CD4-positive, alpha-beta memory T cell (primary cell): ENCODE data around the gene SLC37A1. TPM values are rescaled to one million over a fixed set of nuclear protein-coding genes. Genes with fewer than 3 reads are reported as not detected.
A peak's percentile ranks its signal among the peaks of the same experiment; 100 is the strongest.
"Not testable (repeated sequence)": the region's sequence is repeated elsewhere in the genome, so short reads cannot be mapped to it uniquely, and the experiment has no call there.

Experiments
- CTCF ChIA-PET: fragments of 350-600 bp; sonication (Branson Sonifier 250); formaldehyde crosslinking; loops from one replicate; lab custom pipeline; 2021; ENCODE audit warnings: inconsistent platforms; ENCODE audit not compliant: partially characterized antibody; lab: Charles Lee
- POLR2A ChIA-PET: fragments of 350-600 bp; sonication (Branson Sonifier 250); formaldehyde crosslinking; loops from one replicate; lab custom pipeline; 2021; ENCODE audit not compliant: partially characterized antibody; lab: Charles Lee
- DNase-seq, 5 donors: peaks; one replicate each; pipeline versions ENCODE4 v3.0.0 to v3.0.0-alpha.2; 2020 to 2022; ENCODE audit warnings: mixed read lengths in 1 of 5
- H3K27ac ChIP-seq: one replicate; pipeline ENCODE4 v1.7.0; 2013; ENCODE audit warnings: low read depth, low read length
- H3K27me3 ChIP-seq: 2 replicates; pipeline ENCODE4 v1.7.0; 2013; ENCODE audit warnings: mild to moderate bottlenecking, low read length, moderate library complexity; ENCODE audit not compliant: insufficient read depth
- H3K36me3 ChIP-seq: 2 replicates; pipeline ENCODE4 v1.7.0; 2013; ENCODE audit warnings: mild to moderate bottlenecking, low read length, moderate library complexity; ENCODE audit not compliant: insufficient read depth
- H3K4me1 ChIP-seq: 2 replicates; pipeline ENCODE4 v1.7.0; 2013; ENCODE audit warnings: mild to moderate bottlenecking, low read length, moderate library complexity; ENCODE audit not compliant: insufficient read depth
- H3K4me3 ChIP-seq, 2 donors: one replicate each; pipeline ENCODE4 v1.7.0; 2013; ENCODE audit warnings: low read length in 2 of 2, mild to moderate bottlenecking in 1 of 2
- H3K9me3 ChIP-seq, 2 donors: one replicate each; pipeline ENCODE4 v1.7.0; 2013; ENCODE audit warnings: low read length in 2 of 2, control low read depth in 1 of 2; ENCODE audit not compliant: control insufficient read depth in 1 of 2
- H3K27ac Mint-ChIP-seq, 7 donors: one replicate each; pipeline ENCODE4 v1.8.0; 2020 to 2021; ENCODE audit warnings: mixed read lengths in 7 of 7, mild to moderate bottlenecking in 6 of 7, inconsistent platforms in 3 of 7, moderate library complexity in 3 of 7
- H3K27me3 Mint-ChIP-seq, 2 donors: one replicate each; pipeline ENCODE4 v1.8.0; 2020 to 2021; ENCODE audit warnings: mixed read lengths in 2 of 2
- H3K36me3 Mint-ChIP-seq, 2 donors: one replicate each; pipeline ENCODE4 v1.8.0; 2020 to 2021; ENCODE audit warnings: mixed read lengths in 2 of 2, inconsistent platforms in 1 of 2, mild to moderate bottlenecking in 1 of 2
- H3K4me1 Mint-ChIP-seq, 4 donors: one replicate each; pipeline ENCODE4 v1.8.0; 2020 to 2021; ENCODE audit warnings: mixed read lengths in 4 of 4, mild to moderate bottlenecking in 1 of 4
- H3K4me3 Mint-ChIP-seq, 8 donors: one replicate each; pipeline ENCODE4 v1.8.0; 2020 to 2021; ENCODE audit warnings: mixed read lengths in 8 of 8, mild to moderate bottlenecking in 7 of 8, moderate library complexity in 6 of 8, inconsistent platforms in 3 of 8
- H3K9me3 Mint-ChIP-seq, 8 donors: one replicate each; pipeline ENCODE4 v1.8.0; 2020 to 2021; ENCODE audit warnings: mixed read lengths in 8 of 8, mild to moderate bottlenecking in 5 of 8, inconsistent platforms in 3 of 8, moderate library complexity in 1 of 8
- intact Hi-C: fragments of 100-400 bp; cut with micrococcal nuclease; formaldehyde crosslinking; loops from one replicate; pipeline ENCODE4 v1.15.1; 2023
- polyA plus RNA-seq, 2 donors: library from polyadenylated mRNA; unstranded; fragments of 300-500 nt; fragmentation: Illumina TruSeq; gene quantifications; one replicate each; pipeline ENCODE4 v1.2.3, GENCODE V29; 2021
- total RNA-seq, 2 experiments: library from RNA; stranded (reverse); gene quantifications; one replicate each; pipeline ENCODE4 v1.2.3, GENCODE V29; 2021

The SLC37A1 gene
- total and polyA plus RNA-seq, 4 experiments from 2014 or later = 4.7 to 18.5 (median 12.6) TPM

GRCh38 chr21:42468491-42469131 is 45.0 kb upstream of the SLC37A1 start:
- H3K36me3 Mint-ChIP-seq = no peaks in the 10 kb centered on the region
- Histone ChIP-seq H3K4me1 (peaks cover 23% of the 10 kb centered on the region), H3K27ac (no peak overlapping the region), H3K9me3 (no peaks in the 10 kb centered on the region), H3K36me3 (no peaks in the 10 kb centered on the region), H3K4me3 (no peak overlapping the region), H3K27me3 (no peaks in the 10 kb centered on the region)
- DNase-seq = no peak
- ChIA-PET POLR2A (interaction anchor here (0.6 kb wide), 1 partner anchor 19 kb away, joined by 3 read pairs; no protein-coding TSS in a partner anchor), CTCF (interaction anchor here (1.0 to 2.3 kb wide), 2 partner anchors 10 to 132 kb away, joined by 4 to 8 read pairs; no protein-coding TSS in a partner anchor)
- no peaks in the 10 kb centered on the region for H3K9me3 Mint-ChIP-seq
- peaks cover 19 to 37% (median 24%) of the 10 kb centered on the region in 4 donors for H3K4me1 Mint-ChIP-seq
- H3K4me3 Mint-ChIP-seq = no peak overlapping the region
- no peaks in the 10 kb centered on the region for H3K27me3 Mint-ChIP-seq
- intact Hi-C loops = no loop called here
- peak overlapping the region in 1 of 7 donors; percentile 52 for H3K27ac Mint-ChIP-seq

- Mint-ChIP-seq H3K27me3 (peaks cover 2 to 3% of the 10 kb centered on the region in 2 donors), H3K36me3 (no peaks in the 10 kb centered on the region), H3K4me3 (no peak overlapping the region), H3K4me1 (peaks cover 13 to 30% (median 18%) of the 10 kb centered on the region in 4 donors), H3K9me3 (no peaks in the 10 kb centered on the region), H3K27ac (no peak overlapping the region)
- DNase-seq = no peak
- Histone ChIP-seq H3K9me3 (no peaks in the 10 kb centered on the region), H3K27me3 (no peaks in the 10 kb centered on the region), H3K4me3 (no peak overlapping the region), H3K36me3 (no peaks in the 10 kb centered on the region), H3K27ac (no peak overlapping the region), H3K4me1 (peaks cover 16% of the 10 kb centered on the region)
- intact Hi-C loops = no loop called here
- CTCF ChIA-PET = interaction anchor here (1.0 kb wide), 1 partner anchor 9 kb away, joined by 4 read pairs; no protein-coding TSS in a partner anchor
- POLR2A ChIA-PET = interaction anchor here (0.6 kb wide), 1 partner anchor 18 kb away, joined by 3 read pairs; no protein-coding TSS in a partner anchor
Measured at GRCh38 chr21:42469272-42469671, 44.4 kb upstream of the SLC37A1 start.

DNA sequence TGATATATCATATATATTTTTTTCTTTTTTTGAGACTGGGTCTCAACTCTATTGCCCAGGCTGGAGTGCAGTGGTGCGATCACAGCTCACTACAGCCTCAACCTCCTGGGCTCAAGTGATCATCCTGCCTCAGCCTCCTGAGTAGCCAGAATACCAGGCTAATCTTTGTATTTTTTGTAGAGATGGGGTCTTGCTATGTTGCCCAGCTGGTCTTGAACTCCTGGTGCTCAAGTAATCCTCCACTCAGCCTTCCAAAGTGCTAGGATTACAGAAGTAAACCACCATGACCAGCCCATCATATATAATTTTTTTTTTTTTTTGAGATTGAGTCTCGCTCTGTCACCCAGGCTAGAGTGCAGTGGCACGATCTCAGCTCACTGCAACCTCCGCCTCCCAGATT is 43.9 kb upstream of the SLC37A1 start:
- H3K9me3 ChIP-seq, H3K36me3 ChIP-seq, CTCF ChIA-PET, H3K9me3 Mint-ChIP-seq, H3K4me3 Mint-ChIP-seq, H3K36me3 Mint-ChIP-seq, H3K27me3 Mint-ChIP-seq, H3K4me3 ChIP-seq, H3K27ac ChIP-seq, POLR2A ChIA-PET, DNase-seq, H3K27ac Mint-ChIP-seq, intact Hi-C loops, H3K27me3 ChIP-seq: not testable (repeated sequence)
- H3K4me1 ChIP-seq = peaks cover 11% of the 10 kb centered on the region
- peaks cover 12 to 26% (median 14%) of the 10 kb centered on the region in 4 donors for H3K4me1 Mint-ChIP-seq

GRCh38 chr21:42471206-42471605 is 42.4 kb upstream of the SLC37A1 start:
- CTCF ChIA-PET = no interaction called here
- Mint-ChIP-seq H3K27ac (no peak overlapping the region), H3K4me1 (peaks cover 0 to 13% (median 4%) of the 10 kb centered on the region in 4 donors)

GRCh38 chr21:42471716-42472330 is 41.8 kb upstream of the SLC37A1 start:
- no peaks in the 10 kb centered on the region for H3K9me3 Mint-ChIP-seq
- Histone ChIP-seq H3K27ac (no peak overlapping the region), H3K27me3 (no peaks in the 10 kb centered on the region), H3K4me3 (no peak overlapping the region), H3K4me1 (no peaks in the 10 kb centered on the region), H3K9me3 (no peaks in the 10 kb centered on the region), H3K36me3 (no peaks in the 10 kb centered on the region)
- POLR2A ChIA-PET = no interaction called here
- peak overlapping the region in 2 of 7 donors; percentile 4 to 11 for H3K27ac Mint-ChIP-seq
- peaks cover 0 to 10% (median 4%) of the 10 kb centered on the region in 4 donors for H3K4me1 Mint-ChIP-seq
- H3K4me3 Mint-ChIP-seq = no peak overlapping the region
- intact Hi-C loops = no loop called here
- no peaks in the 10 kb centered on the region for H3K36me3 Mint-ChIP-seq
- no peak for DNase-seq
- H3K27me3 Mint-ChIP-seq = peaks cover 3 to 7% of the 10 kb centered on the region in 2 donors
- CTCF ChIA-PET = no interaction called here

More at GRCh38 chr21:42471206-42471605, 42.4 kb upstream of the SLC37A1 start:
- no peaks in the 10 kb centered on the region for H3K27me3 ChIP-seq
- H3K36me3 ChIP-seq = no peaks in the 10 kb centered on the region
- intact Hi-C loops = no loop called here
- peaks cover 3 to 7% of the 10 kb centered on the region in 2 donors for H3K27me3 Mint-ChIP-seq
- no peaks in the 10 kb centered on the region for H3K9me3 ChIP-seq
- H3K4me3 Mint-ChIP-seq = no peak overlapping the region
- no peaks in the 10 kb centered on the region for H3K36me3 Mint-ChIP-seq
- POLR2A ChIA-PET = no interaction called here
- H3K27ac ChIP-seq = no peak overlapping the region
- no peak overlapping the region for H3K4me3 ChIP-seq
- no peaks in the 10 kb centered on the region for H3K4me1 ChIP-seq
- DNase-seq = no peak
- no peaks in the 10 kb centered on the region for H3K9me3 Mint-ChIP-seq

DNA sequence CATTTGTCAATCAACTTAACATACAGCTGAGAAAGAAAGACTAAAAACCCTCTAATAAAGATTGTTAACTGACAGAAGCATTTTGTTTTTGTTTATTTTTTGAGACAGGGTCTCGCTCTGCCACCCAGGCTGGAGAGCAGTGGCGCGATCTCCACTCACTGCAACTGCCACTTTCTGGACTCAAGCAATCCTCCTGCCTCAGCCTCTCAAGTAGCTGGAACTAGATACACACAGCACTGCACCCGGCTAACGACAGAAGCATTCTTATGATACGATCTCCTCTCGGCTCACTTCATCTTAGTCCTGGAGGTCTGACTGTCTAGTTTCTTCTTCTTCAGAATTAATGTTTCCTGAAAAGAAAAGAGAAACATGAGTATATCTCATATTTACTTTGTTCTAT is 41.1 kb upstream of the SLC37A1 start:
- DNase-seq = no peak
- Mint-ChIP-seq H3K4me3 (no peak overlapping the region), H3K9me3 (no peaks in the 10 kb centered on the region), H3K27me3 (peaks cover 3 to 7% of the 10 kb centered on the region in 2 donors), H3K27ac (peak overlapping the region in 1 of 7 donors; percentile 32), H3K4me1 (peaks cover 0 to 3% (median under 1%) of the 10 kb centered on the region in 4 donors), H3K36me3 (no peaks in the 10 kb centered on the region)
- H3K9me3 ChIP-seq = no peaks in the 10 kb centered on the region
- ChIA-PET CTCF (no interaction called here), POLR2A (no interaction called here)
- H3K4me1 ChIP-seq = no peaks in the 10 kb centered on the region
- H3K27ac ChIP-seq = no peak overlapping the region
- no peak overlapping the region for H3K4me3 ChIP-seq
- intact Hi-C loops = no loop called here
- H3K27me3 ChIP-seq = no peaks in the 10 kb centered on the region
- no peaks in the 10 kb centered on the region for H3K36me3 ChIP-seq

GRCh38 chr21:42473498-42474042 is 40.1 kb upstream of the SLC37A1 start:
- no peaks in the 10 kb centered on the region for H3K4me1 Mint-ChIP-seq
- Histone ChIP-seq H3K4me1 (no peaks in the 10 kb centered on the region), H3K4me3 (no peak overlapping the region), H3K36me3 (no peaks in the 10 kb centered on the region), H3K27me3 (no peaks in the 10 kb centered on the region), H3K9me3 (no peaks in the 10 kb centered on the region), H3K27ac (no peak overlapping the region)
- no peak for DNase-seq
- no peaks in the 10 kb centered on the region for H3K9me3 Mint-ChIP-seq
- no peak overlapping the region for H3K27ac Mint-ChIP-seq
- ChIA-PET CTCF (no interaction called here), POLR2A (no interaction called here)
- no peaks in the 10 kb centered on the region for H3K36me3 Mint-ChIP-seq
- H3K27me3 Mint-ChIP-seq = peaks cover 3 to 7% of the 10 kb centered on the region in 2 donors
- H3K4me3 Mint-ChIP-seq = no peak overlapping the region
- intact Hi-C loops = no loop called here
